Measurements from ENCODE around the gene RIT2. TPM values are rescaled to one million over a fixed set of nuclear protein-coding genes. Genes with fewer than 3 reads are reported as not detected.

Gene RIT2
- 0.24 TPM in 1 of 2 replicates, not detected in the other for total RNA-seq

DNA sequence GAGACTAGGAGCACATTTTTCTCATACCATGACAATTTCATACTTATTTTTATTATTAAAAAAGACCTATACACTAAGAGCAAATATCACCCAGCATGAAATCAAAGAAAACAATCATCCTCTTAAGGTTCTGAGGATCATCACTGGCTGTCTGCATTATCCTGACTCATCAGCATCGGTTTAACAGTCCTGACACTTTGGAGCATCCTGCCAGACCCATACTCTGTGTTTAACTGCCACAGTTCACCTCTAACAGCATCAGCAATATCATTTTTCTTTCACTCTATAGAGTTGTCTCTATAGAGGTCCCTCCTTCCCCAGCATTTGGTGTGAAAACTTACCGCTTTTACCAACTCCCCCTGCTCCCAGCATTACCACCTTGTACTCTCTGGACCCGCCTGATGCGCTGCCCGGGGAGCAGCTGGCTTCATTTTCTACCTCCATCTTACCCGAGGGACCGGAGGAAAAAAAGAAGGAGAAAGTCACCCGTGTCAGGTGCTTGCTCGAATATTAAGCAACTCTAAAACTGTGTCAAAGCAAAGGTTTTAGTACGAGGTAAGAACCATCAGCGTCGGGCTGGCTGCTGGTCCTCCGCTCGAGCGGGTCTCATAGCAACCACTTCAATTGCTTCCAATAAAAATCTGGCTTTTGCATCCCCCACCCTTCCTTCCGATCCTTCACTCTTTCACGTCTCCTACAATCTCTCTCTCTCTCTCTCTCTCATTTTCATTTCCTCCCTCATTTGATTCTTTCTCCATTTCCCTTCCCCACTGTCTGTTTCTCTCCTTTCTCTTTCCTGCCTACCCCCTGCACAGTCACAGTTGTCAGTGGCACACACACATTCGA is at the start of gene RIT2:
TSS of gene RIT2 (minus strand) at position 610 of the 846 bp plus-strand sequence.

Other genes starting within 250 kb of the RIT2 start
- not detected in 2 replicates for gene SYT4, start 161.8 kb upstream of the RIT2 start, total RNA-seq